GM19099 (cell line): ENCODE measurements around the gene DIABLO.

Source experiments
- POLR2A ChIP-seq: IDR thresholded peaks from 3 replicates; pipeline ENCODE4 v1.6.1; 2011; ENCODE audit warnings: low read depth; ENCODE audit not compliant: insufficient read length; ENCODE audit errors: extremely low read depth

DIABLO gene

DNA sequence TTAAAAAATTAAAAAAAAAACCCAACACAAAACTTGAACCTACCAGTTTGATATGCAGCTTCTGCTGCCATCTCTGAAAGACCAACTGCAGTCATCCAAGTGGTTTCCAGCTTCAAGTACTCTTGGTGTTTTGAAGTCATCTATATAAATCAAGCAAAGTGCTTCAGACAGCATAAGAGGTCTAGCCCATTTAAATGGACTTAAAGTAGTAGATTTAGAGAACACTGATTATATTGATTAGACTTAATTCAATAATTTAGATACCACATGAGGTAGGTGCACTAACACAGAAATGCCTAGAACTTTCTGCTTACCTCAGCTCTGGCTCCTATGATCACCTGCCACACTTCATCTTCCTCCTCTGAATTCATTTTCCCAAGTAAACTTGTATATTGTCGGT lies 9.4 kb downstream of the DIABLO start:
- TF ChIP-seq POLR2A, result no peak

DNA sequence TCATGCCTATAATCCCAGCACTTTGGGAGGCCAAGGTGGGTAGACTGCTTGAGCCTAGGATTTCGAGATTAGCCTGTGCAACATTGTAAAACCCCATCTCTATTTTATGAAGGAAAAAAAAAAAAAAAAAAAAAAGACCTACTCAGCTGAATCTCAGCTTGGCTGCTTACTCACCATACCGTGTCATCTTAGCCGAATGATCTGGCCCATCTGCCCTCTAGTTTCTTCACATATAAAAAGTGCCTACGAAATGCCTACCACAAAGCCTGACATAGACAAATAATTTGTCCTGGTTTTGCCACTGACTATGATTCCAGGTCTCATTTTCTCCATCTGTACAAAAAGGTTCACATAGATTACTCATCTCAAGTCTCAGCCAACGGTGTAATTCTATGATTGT lies 10.1 kb downstream of the DIABLO start:
- no peak for TF ChIP-seq POLR2A

DNA sequence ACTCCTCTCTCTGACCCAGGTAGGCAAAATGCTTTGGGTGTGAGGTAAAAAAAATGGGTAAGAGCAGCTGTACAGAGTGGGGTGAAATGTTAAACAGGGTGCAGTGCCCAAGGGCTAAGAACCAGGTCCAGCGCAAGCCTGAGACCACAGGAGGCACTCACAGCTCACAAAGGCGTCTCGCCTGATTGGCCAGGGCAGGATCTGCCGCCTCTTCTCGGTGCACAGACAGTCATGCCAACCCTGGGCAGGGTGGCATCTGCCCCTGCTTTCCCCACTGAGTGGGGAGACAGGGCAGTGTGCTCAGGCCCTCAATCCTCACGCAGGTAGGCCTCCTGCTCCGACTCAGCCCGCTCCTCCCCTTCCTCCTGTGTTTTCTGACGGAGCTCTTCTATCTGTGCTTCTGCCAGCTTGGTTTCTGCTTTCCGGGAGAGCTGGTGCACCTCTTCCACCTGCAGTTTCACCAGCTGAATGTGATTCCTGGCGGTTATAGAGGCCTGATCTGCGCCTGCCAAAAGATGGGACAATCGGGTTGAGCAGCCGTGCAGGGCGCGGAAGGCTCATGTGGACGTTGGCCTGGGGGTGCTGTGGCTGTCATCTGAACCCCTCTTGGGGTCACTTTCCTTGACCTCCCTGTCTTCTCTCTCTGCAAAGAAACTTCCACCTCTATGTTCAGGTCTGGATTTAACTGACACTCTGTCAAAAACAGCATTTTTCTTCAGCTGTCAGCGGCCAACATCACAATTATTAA lies 17.6 kb downstream of the DIABLO start:
- no peak for TF ChIP-seq POLR2A

DNA sequence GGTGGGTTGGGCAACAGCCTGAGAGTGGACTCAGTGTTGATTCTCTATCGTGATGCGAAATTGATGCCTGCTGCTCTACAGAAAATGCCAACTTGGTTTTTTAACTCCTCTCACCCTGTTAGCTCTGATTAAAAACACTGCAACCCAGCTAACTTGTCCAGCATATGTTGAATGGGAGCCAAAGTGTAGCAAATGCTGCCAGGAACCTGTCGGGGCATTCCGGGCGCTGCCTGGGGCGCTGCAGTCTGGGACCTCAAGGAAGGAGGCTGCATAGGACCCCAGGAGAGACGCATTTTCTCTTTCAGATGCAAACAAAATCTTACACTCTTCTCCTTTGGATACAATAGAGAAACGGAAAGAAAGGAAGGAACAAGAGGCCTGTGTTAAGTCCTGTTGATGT lies 18.5 kb downstream of the DIABLO start:
- no peak for TF ChIP-seq POLR2A

DNA sequence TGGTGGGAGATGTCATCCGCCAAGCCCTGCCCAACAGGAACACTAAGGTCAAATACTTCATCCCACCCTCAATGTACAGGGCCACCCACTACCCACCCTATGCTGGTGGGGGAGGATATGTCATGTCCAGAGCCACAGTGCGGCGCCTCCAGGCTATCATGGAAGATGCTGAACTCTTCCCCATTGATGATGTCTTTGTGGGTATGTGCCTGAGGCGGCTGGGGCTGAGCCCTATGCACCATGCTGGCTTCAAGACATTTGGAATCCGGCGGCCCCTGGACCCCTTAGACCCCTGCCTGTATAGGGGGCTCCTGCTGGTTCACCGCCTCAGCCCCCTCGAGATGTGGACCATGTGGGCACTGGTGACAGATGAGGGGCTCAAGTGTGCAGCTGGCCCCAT lies 18.9 kb downstream of the DIABLO start:
- TF ChIP-seq POLR2A, result no peak

DNA sequence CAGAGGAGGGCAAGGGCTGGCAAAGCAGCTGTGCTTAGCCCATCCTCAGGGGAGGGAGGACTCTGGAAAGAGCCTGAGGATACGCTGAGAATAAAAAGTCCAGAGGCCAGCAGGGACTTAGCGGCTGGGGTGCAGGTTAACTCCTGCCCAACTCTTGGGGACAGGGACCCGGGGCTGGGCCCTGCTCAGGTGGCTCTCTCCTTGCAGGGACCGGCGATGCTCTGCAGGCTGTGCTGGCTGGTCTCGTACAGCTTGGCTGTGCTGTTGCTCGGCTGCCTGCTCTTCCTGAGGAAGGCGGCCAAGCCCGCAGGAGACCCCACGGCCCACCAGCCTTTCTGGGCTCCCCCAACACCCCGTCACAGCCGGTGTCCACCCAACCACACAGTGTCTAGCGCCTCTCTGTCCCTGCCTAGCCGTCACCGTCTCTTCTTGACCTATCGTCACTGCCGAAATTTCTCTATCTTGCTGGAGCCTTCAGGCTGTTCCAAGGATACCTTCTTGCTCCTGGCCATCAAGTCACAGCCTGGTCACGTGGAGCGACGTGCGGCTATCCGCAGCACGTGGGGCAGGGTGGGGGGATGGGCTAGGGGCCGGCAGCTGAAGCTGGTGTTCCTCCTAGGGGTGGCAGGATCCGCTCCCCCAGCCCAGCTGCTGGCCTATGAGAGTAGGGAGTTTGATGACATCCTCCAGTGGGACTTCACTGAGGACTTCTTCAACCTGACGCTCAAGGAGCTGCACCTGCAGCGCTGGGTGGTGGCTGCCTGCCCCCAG lies 19.6 kb downstream of the DIABLO start:
- no peak for TF ChIP-seq POLR2A

DNA sequence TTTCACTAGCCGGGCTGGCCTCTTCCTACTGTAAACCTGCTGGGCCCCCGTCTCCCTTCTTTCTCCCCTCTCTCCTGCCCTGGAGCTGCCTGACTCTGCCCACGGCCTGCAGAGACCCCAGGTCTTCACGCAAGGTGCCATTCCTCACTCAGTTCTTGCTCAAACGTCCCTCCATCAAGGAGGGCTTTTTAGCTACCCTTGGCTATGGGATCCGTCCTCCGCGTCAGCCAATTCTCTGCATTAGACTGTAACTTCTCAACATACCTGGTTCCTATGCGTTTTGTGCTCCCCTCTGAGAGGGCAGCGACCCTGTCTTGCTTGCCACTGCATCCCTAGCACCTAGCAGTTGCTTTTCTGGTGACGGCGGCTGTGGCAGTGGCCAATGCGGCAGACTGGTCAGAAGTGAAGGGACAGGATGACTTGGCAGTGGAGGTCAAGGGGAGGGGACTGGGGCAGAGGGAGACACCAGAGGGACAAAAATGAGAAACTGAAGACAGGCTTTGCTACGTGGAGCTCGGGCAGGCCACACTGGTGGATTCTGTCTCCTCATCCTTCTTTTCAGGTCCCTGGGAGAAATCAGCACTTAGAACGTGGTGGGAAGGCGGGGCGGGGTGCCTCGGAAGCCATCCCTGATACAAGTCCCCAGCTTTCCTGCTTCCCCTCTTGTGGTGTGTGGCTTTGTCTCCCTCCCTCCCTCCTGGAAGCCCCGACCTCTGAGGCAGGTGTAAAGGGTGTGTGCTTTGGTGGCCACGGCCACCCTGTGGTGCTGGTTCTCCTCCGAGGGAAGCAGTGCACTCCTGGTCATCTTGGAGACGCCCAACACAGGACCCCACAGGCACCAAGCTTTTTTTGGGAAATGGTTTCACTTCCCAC lies 20.6 kb downstream of the DIABLO start:
- TF ChIP-seq POLR2A, result no peak

DNA sequence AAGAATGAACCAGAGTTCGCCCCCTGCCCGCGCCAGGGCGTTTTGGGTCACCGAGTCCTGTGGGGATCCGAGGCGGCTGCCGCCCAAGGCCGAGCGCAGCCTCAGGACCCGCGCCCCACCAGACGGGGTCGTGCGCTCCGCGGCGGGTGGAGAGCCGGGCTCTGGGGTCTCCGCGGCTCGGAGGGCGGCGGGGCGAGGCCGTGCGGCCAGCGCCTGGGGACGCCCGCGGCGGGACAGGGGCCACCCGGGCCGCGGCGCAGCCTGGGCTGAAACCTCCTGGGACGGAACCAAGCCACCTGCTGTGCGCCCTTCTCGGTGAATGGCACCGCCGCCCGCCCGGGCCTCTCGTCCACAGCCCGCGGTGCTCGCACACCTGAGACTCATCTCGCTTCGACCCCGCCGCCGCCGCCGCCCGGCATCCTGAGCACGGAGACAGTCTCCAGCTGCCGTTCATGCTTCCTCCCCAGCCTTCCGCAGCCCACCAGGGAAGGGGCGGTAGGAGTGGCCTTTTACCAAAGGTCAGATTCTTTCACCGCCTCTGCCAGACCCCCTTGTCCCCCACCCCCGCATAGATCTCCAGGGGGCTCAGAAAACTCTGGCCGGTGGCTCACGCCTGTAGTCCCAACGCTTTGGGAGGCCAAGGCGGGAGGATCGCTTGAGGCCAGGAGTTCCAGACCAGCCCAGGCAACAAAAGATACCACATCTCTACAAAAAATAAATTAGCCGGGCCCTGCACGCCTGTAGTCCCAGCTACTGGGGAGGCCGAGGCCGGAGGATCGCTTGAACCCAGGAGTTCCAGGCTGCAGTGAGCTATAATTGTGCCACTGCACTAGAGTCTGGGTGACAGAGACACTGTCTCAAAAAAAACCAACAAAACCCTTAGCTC lies 21.4 kb downstream of the DIABLO start:
- no peak for TF ChIP-seq POLR2A

DNA sequence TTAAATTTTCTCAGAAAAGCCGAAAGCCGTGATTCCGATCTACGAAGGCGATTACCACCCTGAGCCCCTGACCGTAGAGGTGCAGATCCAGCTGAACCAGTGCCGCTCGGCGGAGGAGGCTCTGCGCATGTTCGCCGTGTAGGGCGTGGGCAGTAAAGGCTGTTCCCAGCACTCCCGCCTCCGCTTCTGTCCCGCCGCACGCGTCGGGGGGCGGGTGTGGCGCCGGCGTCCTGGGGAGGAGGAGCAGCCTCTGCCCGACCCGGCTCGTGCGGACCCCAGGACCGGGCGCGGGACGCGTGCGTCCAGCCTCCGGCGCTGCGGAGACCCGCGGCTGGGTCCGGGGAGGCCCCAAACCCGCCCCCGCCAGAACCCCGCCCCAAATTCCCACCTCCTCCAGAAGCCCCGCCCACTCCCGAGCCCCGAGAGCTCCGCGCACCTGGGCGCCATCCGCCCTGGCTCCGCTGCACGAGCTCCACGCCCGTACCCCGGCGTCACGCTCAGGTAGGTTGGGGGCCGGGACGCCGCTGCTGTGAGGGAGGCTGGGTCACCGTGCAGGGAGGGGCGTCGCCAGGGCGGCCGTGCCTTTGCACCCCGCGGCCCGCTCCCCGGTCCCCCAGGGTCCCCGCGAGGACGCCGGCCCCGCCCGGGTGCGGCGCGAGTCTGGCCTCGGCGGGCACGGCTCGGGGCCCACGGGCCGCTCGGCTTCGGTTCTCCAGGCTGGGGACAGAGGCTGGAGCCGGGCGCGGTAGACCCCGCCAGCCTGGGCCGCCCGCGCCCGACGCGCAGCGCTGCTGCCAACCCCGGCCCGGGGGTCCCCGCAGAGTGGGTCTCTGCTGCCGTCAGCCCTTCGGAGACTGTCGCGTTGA lies 22.3 kb downstream of the DIABLO start, which contains the start of gene B3GNT4:
B3GNT4 (plus strand) TSS at position 409 of the 866 bp plus-strand sequence. CDS start 910 bp downstream, outside the sequence.
- TF ChIP-seq POLR2A, result no peak

DNA sequence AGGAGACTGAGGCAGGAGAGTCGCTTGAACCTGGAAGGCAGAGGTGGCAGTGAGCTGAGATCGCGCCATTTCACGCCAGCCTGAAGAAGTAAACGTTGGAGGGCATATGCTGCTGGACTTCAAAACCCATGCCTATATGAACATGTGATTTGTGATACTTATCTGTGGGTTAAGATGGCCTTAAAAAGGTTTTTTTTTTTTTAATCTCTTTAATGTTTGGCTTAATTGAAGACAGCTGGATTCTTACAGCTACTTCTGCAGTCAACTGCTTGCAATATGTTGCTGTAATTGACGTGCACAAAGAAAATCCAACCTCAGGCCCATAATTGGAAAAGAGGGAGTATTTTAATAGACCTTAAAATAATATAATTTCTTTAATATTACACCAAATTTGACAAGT lies 23.8 kb downstream of the DIABLO start:
- TF ChIP-seq POLR2A, result no peak

DNA sequence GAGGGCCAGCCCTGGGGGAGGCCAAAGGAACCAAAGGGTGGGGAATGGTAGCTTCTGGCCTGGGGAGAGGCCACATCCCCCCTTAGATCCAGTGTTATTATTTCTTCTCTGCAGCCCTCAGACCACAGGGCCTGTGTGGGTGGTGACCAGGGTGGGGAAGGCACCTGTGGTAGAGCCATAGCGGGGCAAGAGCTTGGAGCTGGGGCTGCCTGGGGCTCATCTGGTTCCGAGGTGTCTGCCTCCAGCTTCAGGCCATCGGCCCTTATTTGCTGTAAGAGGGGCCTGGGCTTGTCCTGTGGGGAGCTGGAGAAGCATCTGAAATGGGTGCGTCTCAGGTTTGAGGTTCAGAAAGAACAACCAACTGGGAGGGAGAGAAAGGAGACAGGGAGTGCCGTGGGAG lies 24.5 kb downstream of the DIABLO start:
- TF ChIP-seq POLR2A, result no peak

DNA sequence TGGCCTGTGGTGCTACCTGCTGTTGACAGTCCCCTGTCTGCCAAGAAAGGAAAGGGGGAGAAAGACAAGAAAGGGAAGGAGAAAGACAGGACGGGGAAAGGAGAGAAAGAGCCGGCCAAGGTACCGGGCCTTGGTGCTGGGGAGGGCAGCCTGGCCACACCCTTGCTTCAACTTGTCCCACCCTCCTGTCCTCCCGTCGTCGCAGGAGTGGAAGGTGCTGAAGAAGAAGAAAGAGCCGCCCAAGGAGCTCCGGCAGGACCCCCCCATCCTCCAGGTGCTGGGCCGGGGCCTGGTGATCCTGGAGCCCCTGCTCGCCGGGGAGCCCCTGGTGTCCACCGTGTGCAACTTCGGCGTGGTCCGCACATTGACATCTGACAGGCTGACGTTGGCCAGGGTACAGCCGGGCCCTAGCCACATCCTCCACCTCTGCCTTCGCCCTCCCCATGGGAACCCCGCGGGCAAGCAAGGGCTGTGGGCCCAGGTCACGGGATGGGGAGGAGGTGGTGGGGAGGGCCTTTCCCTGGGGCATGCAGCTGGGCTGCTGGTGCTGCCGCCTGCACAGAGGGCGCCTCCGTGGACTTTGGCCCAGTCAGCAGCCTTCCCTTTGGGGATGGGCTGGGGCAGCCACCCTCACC lies 25.2 kb downstream of the DIABLO start:
- TF ChIP-seq POLR2A, result no peak

DNA sequence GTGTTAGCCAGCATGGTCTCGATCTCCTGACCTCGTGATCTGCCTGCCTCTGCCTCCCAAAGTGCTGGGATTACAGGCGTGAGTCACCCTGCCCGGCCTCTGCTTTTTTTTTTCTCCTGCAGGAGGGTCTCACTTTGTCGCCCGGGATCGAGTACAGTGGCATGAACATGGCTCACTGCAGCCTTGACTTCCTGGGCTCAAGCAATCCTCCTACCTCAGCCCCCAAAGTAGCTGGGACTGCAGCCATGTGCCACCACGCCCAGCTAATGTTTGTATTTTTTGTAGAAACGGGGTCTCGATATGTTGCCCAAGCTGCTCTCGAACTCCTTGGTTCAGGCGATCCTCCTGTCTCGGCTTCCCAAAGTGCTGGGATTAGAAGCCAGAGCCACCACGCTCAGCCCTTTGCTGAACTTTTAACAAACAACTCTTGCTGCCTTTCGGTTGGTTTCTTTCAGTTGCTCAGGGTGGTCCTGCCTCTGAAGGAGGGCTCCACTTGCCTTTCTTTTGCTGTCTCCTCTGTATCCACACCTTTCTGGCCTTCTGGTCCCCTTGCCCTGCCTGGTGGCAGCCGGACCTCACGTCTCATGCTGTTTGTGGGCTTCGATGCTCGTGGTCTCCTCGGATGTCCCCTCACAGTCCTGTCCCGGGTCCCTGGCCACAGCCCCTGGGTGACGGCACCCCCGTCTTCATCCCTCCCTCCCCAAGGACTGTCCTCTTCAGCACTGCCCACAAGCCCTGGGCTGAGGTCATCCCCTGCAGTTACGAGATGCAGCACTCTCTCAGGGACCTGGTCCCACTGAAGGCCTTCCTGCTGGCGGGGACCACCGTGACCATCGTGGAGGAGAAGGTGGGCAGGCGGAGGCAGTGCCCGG lies 26.1 kb downstream of the DIABLO start:
- no peak for TF ChIP-seq POLR2A

DNA sequence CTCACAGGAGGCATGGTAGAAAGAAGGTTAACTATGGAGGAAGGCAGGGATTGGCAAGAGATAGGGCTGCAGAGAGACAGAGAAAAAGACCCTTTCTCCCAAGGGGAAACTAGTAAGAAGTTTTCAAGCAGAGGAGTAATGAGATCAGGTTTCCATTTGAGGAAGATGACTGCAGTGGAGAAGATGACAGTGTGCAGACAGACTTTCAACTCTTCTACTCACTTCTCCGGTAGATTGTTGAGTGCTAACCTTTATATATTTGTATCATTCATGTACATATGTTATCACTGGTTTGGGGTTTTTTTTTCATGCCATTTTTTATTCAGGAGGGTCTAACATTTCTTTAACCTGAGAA lies 28.3 kb downstream of the DIABLO start:
- no peak for TF ChIP-seq POLR2A
